Activated naive CD4-positive, alpha-beta T cell treated with Interleukin-2 at 50 U/mL for 16 hours (primary cell): Measurements from ENCODE around the gene ODAD3.
"Not testable (repeated sequence)": the region's sequence is repeated elsewhere in the genome, so short reads cannot be mapped to it uniquely, and the experiment has no call there.

Experiments used
- DNase-seq: peaks from one replicate; pipeline ENCODE4 v3.0.0-alpha.2; 2020

The ODAD3 gene

GRCh38 chr19:11435057-11435832 lies at the start of gene ODAD3, which contains the start of gene PRKCSH:
Gene ODAD3, minus strand, starts transcription at chr19:11435121. Its CDS starts 105 bp downstream, at chr19:11435016.
Gene PRKCSH, plus strand, starts transcription at chr19:11435635. Its CDS starts 483 bp downstream, at chr19:11436118.
- peak; percentile 99 for DNase-seq

DNA sequence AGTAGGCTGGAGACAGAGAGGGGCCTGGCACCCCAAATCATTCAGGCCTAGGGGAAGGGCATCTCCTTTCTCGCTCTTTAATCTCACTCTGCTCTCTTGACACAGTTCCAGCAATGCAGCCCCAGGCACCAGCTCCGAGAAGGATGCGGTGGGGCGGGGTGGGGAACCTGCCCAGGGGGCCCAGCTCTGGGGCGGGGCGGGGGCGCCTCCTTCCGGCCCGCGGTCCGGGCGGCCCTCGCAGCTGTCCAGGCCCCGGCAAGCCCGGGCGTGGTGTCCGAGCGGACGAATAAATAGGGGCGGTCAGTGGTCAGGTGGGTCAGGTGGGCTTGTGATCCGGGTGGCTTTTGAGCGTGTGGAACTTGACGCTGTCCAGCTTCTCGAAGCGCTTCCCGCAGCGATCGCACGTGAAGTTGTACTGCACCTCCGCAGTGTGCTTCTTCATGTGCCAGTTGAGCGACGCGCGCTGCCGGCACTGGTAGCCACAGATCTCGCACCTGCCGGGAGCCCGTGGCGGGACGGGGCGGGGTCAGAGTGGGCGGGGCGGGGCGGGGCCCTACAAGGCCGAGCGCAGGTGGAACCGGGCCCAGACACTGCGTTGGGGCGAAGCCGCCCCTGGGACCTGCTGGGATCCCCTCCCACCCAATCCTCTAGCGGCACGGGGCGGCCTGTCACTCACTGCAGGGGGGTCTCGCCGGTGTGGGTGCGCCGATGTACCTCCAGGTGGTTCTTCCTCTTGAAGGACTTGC lies 48.6 kb upstream of the ODAD3 start:
- no peak for DNase-seq

GRCh38 chr19:11482384-11483050 lies 47.6 kb upstream of the ODAD3 start:
- peak; percentile 88 for DNase-seq

- peak; percentile 82 for DNase-seq
Measured at GRCh38 chr19:11481534-11482383, 46.8 kb upstream of the ODAD3 start.

DNA sequence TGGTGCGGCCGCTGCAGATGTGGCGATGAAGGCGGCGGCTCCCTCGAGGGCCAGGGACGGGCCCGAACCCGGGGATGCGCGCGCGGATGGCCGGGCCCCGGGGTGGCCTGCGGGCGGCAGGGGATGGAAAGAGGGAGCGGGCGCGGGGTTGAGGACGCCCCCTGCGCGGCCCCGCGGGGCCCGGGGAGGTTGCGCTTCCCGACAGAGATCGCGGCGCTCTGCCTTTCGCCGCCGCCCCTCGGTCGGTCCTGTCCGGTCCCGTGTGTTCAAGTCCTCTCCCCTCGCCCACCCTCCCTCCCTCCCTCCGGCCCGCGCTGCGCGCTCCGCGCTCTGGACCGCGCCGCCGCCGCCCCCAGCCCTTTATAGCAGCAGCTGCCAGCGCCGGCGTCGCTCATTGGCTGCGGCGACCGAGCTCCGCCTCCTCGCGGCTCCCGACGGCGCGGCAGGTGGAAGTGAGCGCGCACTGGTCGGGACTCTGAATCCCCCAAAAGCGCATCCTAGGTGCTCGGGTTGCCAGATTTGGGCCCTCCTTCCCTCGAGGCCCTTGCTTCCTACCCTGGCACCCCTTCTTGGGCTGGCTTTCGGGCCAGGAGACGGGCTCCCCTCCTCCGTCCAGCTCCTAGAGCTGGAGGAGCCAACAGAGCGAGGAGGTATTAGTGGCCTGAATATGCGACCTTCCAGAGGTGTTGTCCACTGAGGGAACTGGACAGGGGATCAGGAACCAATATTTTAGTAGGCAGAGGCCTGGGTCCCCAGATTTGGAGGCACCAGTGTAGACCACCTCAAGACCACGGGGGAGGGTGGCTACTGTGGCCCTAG lies 46.0 kb upstream of the ODAD3 start, which contains the start of gene ELAVL3:
TSS of gene ELAVL3 (minus strand) at position 332 of the 819 bp plus-strand sequence. CDS start 438 bp downstream, outside the sequence.
- no peak for DNase-seq

DNA sequence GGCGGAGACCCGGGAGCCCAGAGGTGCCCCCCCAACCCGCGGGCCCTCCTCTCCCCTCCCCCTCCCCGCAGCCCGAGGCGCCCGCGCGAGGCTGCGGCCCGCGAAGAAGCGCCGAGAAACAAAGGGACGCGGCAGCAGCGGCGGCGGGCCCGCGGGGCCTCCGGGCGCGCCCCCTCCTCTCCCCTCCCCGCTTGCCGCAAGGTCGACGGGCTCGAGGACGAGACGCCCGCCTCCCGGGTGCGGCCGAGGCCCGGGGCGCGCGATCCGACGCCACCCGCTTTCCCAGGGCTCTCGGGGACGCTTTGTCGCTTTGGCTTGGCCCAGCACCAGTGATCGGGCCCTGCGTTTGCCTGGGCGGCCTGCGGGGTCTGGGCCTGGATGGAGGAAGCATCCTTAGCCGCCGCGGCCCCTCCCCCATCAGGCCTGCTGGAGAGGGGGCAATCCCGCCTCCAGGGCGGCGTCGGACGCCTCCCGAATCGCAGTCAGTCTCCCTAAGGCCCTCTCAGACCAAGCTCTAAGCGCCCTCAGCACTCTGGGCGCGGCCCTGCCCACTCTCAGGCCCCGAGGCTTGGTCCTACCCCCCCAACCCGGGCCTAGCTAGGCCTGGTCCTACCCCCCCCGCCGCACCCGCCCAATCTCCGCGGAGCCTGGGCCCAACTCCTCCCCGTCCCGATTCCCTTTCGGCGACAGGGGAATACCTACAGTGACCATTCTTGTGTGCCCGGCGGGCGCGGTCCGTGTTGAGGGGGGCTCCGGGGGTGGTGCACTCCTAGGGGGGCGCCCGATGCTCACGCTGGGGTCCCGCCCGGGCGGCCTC lies 45.2 kb upstream of the ODAD3 start:
- DNase-seq, result no peak

GRCh38 chr19:11479090-11479897 lies 44.4 kb upstream of the ODAD3 start:
- DNase-seq, result peak; percentile 22

GRCh38 chr19:11478167-11479089 lies 43.5 kb upstream of the ODAD3 start:
- no peak for DNase-seq

- DNase-seq, result no peak
Measured at GRCh38 chr19:11475861-11476260, 40.9 kb upstream of the ODAD3 start.

DNA sequence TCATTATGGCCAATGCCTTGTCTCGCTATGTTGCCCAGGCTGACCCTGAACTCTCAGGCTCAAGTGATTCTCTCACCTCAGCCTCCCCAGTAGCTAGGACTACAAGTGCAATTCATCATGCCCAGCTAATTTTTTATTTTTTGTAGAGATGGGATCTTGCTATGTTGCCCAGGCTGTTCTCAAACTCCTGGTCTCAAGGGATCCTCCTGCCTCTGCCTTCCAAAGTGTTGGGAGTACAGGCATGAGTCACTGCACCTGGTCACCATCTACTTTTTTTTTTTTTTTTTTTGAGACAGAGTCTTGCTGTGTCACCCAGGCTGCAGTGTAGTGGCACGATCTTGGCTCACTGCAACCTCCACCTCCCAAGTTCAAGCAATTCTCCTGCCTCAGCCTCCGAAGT lies 40.4 kb upstream of the ODAD3 start:
- DNase-seq, result not testable (repeated sequence)

GRCh38 chr19:11473725-11474124 lies 38.8 kb upstream of the ODAD3 start:
- no peak for DNase-seq

DNA sequence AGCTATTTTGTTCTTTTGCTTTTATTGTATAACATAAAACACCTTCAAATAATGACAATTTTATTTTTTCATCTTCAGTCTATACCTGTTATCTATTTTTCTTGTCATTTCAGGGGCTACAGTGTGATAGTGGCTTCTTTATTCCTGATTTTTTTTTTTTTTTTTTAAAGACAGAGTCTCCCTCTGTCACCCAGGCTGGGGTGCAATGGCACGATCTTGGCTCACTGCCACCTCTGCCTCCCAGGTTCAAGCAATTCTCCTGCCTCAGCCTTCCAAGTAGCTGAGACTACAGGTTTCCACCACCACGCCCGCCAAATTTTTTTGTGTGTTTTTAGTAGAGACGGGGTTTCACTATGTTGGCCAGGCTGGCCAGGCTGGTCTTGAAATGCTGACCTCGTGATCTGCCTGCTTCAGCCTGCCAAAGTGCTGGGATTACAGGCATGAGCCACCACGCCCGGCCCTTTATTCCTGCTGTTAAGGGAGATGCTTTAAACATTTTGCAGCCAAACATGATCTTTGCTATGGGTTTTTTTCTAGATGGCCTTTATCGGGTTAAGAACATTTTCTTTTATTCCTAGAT lies 33.4 kb upstream of the ODAD3 start:
- DNase-seq, result not testable (repeated sequence)

DNA sequence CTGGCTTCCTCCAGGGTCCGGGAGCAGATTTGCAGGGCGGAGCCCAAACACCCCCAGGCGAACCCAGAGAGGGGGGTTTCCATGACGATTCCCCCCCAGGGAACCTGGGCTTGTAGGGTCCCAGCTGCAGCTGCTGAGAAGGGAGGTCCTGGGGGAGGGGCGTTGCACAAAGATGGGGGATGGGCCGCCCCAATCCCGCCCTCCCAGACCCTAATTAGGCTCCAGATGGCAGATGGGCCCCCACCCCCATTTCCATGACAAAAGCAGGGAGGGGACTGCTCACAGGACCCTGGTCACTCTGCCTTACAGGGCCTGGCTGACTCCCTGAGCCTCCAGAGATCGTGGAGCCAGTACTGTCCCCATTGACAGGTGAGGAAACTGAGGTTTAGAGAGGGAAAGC lies 30.7 kb upstream of the ODAD3 start:
- no peak for DNase-seq

GRCh38 chr19:11464333-11465265 lies 29.7 kb upstream of the ODAD3 start:
- DNase-seq, result no peak

DNA sequence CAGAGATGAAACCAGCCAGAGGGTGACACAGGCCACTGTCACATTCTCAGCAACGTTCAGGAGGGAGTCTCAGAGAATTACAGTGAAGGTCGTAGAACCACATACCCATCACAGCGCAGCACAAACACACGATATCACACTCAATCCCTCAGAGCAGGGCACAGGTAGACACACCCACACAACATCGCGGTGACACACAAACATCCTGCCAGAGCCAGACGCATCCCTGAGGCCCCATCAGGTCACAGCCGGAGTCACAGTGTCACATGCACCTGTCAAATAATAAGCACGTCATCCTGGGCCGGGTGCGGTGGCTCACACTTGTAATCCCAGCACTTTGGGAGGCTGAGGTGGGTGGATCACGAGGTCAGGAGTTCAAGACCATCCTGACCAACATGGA lies 28.5 kb upstream of the ODAD3 start:
- peak; percentile 13 for DNase-seq

- no peak for DNase-seq
Measured at GRCh38 chr19:11461453-11461852, 26.5 kb upstream of the ODAD3 start.

GRCh38 chr19:11460207-11460606 lies 25.3 kb upstream of the ODAD3 start:
- DNase-seq, result peak; percentile 7
